HEK293 (cell line): ENCODE measurements around the gene DBH.

Experiments used
- KLF9 ChIP-seq: fragments of 450-650 bp; formaldehyde crosslinking; IDR thresholded peaks from 2 replicates; pipeline ENCODE4 v1.5.1; 2016; ENCODE audit warnings: missing biosample characterization, missing genetic modification characterization, low read depth
- OSR2 ChIP-seq: fragments of 450-650 bp; formaldehyde crosslinking; IDR thresholded peaks from 2 replicates; pipeline ENCODE4 v1.5.1; 2016; ENCODE audit warnings: missing biosample characterization, missing genetic modification characterization
- YY1 ChIP-seq: fragments of 450-650 bp; formaldehyde crosslinking; IDR thresholded peaks from 2 replicates; pipeline ENCODE4 v1.5.1; 2018; ENCODE audit warnings: missing biosample characterization, missing genetic modification characterization
- ZNF274 ChIP-seq, 2 experiments: fragments of 200-500 bp in 1 of 2; fragments of 450-650 bp in 1 of 2; sonication (Bioruptor generic) in 1 of 2; formaldehyde crosslinking in 1 of 2; IDR thresholded peaks; 2 replicates each; pipeline versions ENCODE4 v1.5.1 to v1.6.1; 2014 to 2016; ENCODE audit warnings: borderline replicate concordance in 1 of 2, inconsistent platforms in 1 of 2, low read length in 1 of 2, missing biosample characterization in 1 of 2, missing genetic modification characterization in 1 of 2
- ZNF426 ChIP-seq: fragments of 450-650 bp; formaldehyde crosslinking; IDR thresholded peaks from 2 replicates; pipeline ENCODE4 v1.5.1; 2017; ENCODE audit warnings: missing biosample characterization, missing genetic modification characterization, mild to moderate bottlenecking, inconsistent platforms, moderate library complexity
- ZNF621 ChIP-seq: fragments of 450-650 bp; formaldehyde crosslinking; IDR thresholded peaks from 2 replicates; pipeline ENCODE4 v1.5.1; 2017; ENCODE audit warnings: missing biosample characterization, missing genetic modification characterization
- ZNF792 ChIP-seq: fragments of 450-650 bp; formaldehyde crosslinking; IDR thresholded peaks from 2 replicates; pipeline ENCODE4 v1.5.1; 2016; ENCODE audit warnings: missing biosample characterization, missing genetic modification characterization
- TF ChIP-seq, protein P1 (sequence below): fragments of 450-650 bp; formaldehyde crosslinking; IDR thresholded peaks from 2 replicates; pipeline ENCODE4 v1.5.1; 2016; ENCODE audit warnings: missing biosample characterization, missing genetic modification characterization
- TF ChIP-seq, protein P2 (sequence below): fragments of 450-650 bp; formaldehyde crosslinking; optimal IDR thresholded peaks from 2 replicates; pipeline ENCODE3; 2016; ENCODE audit warnings: missing biosample characterization, mild to moderate bottlenecking, missing genetic modification characterization
- TF ChIP-seq, protein P3 (sequence below): fragments of 450-650 bp; formaldehyde crosslinking; IDR thresholded peaks from 2 replicates; pipeline ENCODE4 v1.5.1; 2016; ENCODE audit warnings: missing biosample characterization, missing genetic modification characterization
- TF ChIP-seq, protein P4 (sequence below): fragments of 450-650 bp; formaldehyde crosslinking; IDR thresholded peaks from 2 replicates; pipeline ENCODE4 v1.5.1; 2016; ENCODE audit warnings: missing biosample characterization, missing genetic modification characterization, low read depth
- TF ChIP-seq, protein P5 (sequence below): fragments of 450-650 bp; formaldehyde crosslinking; IDR thresholded peaks from 2 replicates; pipeline ENCODE4 v1.5.1; 2016; ENCODE audit warnings: missing biosample characterization, missing genetic modification characterization

DNA sequence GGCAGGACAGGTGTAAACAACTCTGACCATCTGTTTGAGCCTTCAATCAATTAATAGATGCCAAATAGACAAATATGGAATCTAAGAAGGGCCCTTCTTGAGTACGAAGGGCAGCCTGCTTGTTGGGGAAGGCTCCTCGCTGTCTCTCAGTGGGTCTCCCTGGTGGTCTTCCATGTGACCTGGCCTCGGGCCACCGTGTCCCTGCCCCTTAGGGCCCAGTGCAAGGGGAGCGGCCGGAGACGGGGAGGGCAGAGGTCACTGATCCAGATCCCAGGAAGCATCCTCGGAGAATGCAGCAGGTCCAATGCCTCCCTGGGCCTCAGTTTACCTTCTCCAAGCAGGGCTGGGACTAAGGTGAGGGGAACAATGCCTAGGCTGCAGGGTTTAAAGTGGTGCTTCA is 2.5 kb downstream of the DBH start:
- TF ChIP-seq, protein P1, sequence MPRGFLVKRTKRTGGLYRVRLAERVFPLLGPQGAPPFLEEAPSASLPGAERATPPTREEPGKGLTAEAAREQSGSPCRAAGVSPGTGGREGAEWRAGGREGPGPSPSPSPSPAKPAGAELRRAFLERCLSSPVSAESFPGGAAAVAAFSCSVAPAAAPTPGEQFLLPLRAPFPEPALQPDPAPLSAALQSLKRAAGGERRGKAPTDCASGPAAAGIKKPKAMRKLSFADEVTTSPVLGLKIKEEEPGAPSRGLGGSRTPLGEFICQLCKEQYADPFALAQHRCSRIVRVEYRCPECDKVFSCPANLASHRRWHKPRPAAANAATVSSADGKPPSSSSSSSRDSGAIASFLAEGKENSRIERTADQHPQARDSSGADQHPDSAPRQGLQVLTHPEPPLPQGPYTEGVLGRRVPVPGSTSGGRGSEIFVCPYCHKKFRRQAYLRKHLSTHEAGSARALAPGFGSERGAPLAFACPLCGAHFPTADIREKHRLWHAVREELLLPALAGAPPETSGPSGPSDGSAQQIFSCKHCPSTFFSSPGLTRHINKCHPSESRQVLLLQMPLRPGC = no peak
- TF ChIP-seq, protein P2, sequence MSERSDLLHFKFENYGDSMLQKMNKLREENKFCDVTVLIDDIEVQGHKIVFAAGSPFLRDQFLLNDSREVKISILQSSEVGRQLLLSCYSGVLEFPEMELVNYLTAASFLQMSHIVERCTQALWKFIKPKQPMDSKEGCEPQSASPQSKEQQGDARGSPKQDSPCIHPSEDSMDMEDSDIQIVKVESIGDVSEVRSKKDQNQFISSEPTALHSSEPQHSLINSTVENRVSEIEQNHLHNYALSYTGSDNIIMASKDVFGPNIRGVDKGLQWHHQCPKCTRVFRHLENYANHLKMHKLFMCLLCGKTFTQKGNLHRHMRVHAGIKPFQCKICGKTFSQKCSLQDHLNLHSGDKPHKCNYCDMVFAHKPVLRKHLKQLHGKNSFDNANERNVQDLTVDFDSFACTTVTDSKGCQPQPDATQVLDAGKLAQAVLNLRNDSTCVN (tag by site-specific recombination) = no peak
- TF ChIP-seq, protein P3, sequence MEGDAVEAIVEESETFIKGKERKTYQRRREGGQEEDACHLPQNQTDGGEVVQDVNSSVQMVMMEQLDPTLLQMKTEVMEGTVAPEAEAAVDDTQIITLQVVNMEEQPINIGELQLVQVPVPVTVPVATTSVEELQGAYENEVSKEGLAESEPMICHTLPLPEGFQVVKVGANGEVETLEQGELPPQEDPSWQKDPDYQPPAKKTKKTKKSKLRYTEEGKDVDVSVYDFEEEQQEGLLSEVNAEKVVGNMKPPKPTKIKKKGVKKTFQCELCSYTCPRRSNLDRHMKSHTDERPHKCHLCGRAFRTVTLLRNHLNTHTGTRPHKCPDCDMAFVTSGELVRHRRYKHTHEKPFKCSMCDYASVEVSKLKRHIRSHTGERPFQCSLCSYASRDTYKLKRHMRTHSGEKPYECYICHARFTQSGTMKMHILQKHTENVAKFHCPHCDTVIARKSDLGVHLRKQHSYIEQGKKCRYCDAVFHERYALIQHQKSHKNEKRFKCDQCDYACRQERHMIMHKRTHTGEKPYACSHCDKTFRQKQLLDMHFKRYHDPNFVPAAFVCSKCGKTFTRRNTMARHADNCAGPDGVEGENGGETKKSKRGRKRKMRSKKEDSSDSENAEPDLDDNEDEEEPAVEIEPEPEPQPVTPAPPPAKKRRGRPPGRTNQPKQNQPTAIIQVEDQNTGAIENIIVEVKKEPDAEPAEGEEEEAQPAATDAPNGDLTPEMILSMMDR = no peak
- TF ChIP-seq ZNF426 (tag by site-specific recombination) (no peak), ZNF792 (tag by site-specific recombination) (no peak), ZNF274 (IDR thresholded peaks at IDR 0.05; ENCODE audit: low read length) (no peak), ZNF274 (tag by site-specific recombination; IDR thresholded peaks at IDR 0.05; ENCODE audit: borderline replicate concordance) (no peak), ZNF621 (tag by site-specific recombination) (no peak), YY1 (no peak), OSR2 (tag by site-specific recombination) (no peak), KLF9 (tag by site-specific recombination) (no peak)
- TF ChIP-seq, protein P4, sequence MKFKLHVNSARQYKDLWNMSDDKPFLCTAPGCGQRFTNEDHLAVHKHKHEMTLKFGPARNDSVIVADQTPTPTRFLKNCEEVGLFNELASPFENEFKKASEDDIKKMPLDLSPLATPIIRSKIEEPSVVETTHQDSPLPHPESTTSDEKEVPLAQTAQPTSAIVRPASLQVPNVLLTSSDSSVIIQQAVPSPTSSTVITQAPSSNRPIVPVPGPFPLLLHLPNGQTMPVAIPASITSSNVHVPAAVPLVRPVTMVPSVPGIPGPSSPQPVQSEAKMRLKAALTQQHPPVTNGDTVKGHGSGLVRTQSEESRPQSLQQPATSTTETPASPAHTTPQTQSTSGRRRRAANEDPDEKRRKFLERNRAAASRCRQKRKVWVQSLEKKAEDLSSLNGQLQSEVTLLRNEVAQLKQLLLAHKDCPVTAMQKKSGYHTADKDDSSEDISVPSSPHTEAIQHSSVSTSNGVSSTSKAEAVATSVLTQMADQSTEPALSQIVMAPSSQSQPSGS = no peak
- TF ChIP-seq, protein P5, sequence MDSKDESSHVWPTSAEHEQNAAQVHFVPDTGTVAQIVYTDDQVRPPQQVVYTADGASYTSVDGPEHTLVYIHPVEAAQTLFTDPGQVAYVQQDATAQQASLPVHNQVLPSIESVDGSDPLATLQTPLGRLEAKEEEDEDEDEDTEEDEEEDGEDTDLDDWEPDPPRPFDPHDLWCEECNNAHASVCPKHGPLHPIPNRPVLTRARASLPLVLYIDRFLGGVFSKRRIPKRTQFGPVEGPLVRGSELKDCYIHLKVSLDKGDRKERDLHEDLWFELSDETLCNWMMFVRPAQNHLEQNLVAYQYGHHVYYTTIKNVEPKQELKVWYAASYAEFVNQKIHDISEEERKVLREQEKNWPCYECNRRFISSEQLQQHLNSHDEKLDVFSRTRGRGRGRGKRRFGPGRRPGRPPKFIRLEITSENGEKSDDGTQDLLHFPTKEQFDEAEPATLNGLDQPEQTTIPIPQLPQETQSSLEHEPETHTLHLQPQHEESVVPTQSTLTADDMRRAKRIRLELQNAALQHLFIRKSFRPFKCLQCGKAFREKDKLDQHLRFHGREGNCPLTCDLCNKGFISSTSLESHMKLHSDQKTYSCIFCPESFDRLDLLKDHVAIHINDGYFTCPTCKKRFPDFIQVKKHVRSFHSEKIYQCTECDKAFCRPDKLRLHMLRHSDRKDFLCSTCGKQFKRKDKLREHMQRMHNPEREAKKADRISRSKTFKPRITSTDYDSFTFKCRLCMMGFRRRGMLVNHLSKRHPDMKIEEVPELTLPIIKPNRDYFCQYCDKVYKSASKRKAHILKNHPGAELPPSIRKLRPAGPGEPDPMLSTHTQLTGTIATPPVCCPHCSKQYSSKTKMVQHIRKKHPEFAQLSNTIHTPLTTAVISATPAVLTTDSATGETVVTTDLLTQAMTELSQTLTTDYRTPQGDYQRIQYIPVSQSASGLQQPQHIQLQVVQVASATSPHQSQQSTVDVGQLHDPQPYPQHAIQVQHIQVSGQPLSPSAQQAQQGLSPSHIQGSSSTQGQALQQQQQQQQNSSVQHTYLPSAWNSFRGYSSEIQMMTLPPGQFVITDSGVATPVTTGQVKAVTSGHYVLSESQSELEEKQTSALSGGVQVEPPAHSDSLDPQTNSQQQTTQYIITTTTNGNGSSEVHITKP (tag by site-specific recombination) = no peak
